Bronchial epithelial cell (primary cell): Measurements from ENCODE around the gene LRFN2. TPM values are rescaled to one million over a fixed set of nuclear protein-coding genes. Genes with fewer than 3 reads are reported as not detected.
A peak's percentile ranks its signal among the peaks of the same experiment; 100 is the strongest.

ENCODE experiments used
- DNase-seq: peaks from one replicate; pipeline ENCODE4 v3.0.0-alpha.2; 2010; ENCODE audit warnings: low read depth
- FAIRE-seq: peaks from 2 replicates; lab custom pipeline; 2011; peaks lifted over from hg19 to GRCh38; lab: Jason Lieb, UNC
- H3K27me3 ChIP-seq: 2 replicates; pipeline ENCODE4 v1.5.1; 2011; ENCODE audit warnings: low read length; ENCODE audit not compliant: control insufficient read depth, insufficient read depth
- H3K36me3 ChIP-seq: 2 replicates; pipeline ENCODE4 v1.5.1; 2011; ENCODE audit warnings: low read length; ENCODE audit not compliant: control insufficient read depth, insufficient read depth
- H3K4me3 ChIP-seq: 2 replicates; pipeline ENCODE4 v1.5.1; 2011; ENCODE audit warnings: mild to moderate bottlenecking, low read depth, low read length, control low read depth
- CTCF ChIP-seq: IDR thresholded peaks from 2 replicates; pipeline ENCODE4 v1.5.1; 2011; ENCODE audit warnings: mild to moderate bottlenecking, moderate library complexity, low read length, control low read depth, inconsistent platforms; ENCODE audit not compliant: insufficient read depth, severe bottlenecking
- total RNA-seq: library from RNA; depleted of rRNA; stranded (reverse); fragments of >200 nt; gene quantifications from 2 replicates; pipeline ENCODE4 v1.2.1, GENCODE V29; 2014

The LRFN2 gene
- total RNA-seq, 1 donor from 2014 or later, result not detected

GRCh38 chr6:40358473-40359460 lies 228.4 kb downstream of the LRFN2 start:
- H3K4me3 ChIP-seq, result no peak overlapping the region
- no peak for TF ChIP-seq CTCF
- no peaks in the 10 kb centered on the region for H3K27me3 ChIP-seq
- no peak for FAIRE-seq
- DNase-seq, result no peak
- H3K36me3 ChIP-seq, result no peaks in the 10 kb centered on the region

- Histone ChIP-seq H3K4me3 (no peak overlapping the region), H3K36me3 (no peaks in the 10 kb centered on the region), H3K27me3 (no peaks in the 10 kb centered on the region)
- FAIRE-seq (peak; percentile 64), DNase-seq (peak; percentile 50)
- no peak for TF ChIP-seq CTCF
Measured at GRCh38 chr6:40356242-40356910, 230.8 kb downstream of the LRFN2 start.

GRCh38 chr6:40355532-40355931 lies 231.6 kb downstream of the LRFN2 start:
- Histone ChIP-seq H3K27me3 (no peaks in the 10 kb centered on the region), H3K36me3 (no peaks in the 10 kb centered on the region), H3K4me3 (no peak overlapping the region)
- DNase-seq, result no peak
- FAIRE-seq, result no peak
- TF ChIP-seq CTCF, result no peak

- no peaks in the 10 kb centered on the region for H3K27me3 ChIP-seq
- no peak for TF ChIP-seq CTCF
- no peak for DNase-seq
- no peaks in the 10 kb centered on the region for H3K36me3 ChIP-seq
- H3K4me3 ChIP-seq, result no peak overlapping the region
- no peak for FAIRE-seq
Measured at GRCh38 chr6:40355066-40355465, 232.1 kb downstream of the LRFN2 start.

GRCh38 chr6:40353967-40354452 lies 233.2 kb downstream of the LRFN2 start:
- FAIRE-seq (no peak), DNase-seq (no peak)
- no peak for TF ChIP-seq CTCF
- Histone ChIP-seq H3K4me3 (no peak overlapping the region), H3K36me3 (no peaks in the 10 kb centered on the region), H3K27me3 (no peaks in the 10 kb centered on the region)
